Breast epithelium (tissue), 4 donors: ENCODE data around the gene NWD2. TPM values are rescaled to one million over a fixed set of nuclear protein-coding genes. Genes with fewer than 3 reads are reported as not detected.

Experiments
- DNase-seq, 2 donors: peaks; one replicate each; pipeline ENCODE4 v3.0.0-alpha.2; 2019; ENCODE audit warnings: low spot score in 2 of 2
- H3K27ac ChIP-seq, 2 donors: fragments of 200-600 bp; sonication (generic) in 1 of 2; one replicate each; pipeline ENCODE4 v1.5.1; 2016 to 2019; ENCODE audit warnings: mild to moderate bottlenecking in 1 of 2
- H3K27me3 ChIP-seq, 2 donors: fragments of 200-600 bp; sonication (generic) in 1 of 2; one replicate each; pipeline versions ENCODE4 v1.5.1 to v1.6.0; 2017 to 2019; ENCODE audit warnings: control low read depth in 1 of 2, mild to moderate bottlenecking in 1 of 2
- H3K36me3 ChIP-seq: fragments of 200-600 bp; one replicate; pipeline ENCODE4 v1.5.1; 2019
- H3K4me1 ChIP-seq, 2 donors: fragments of 200-600 bp; sonication (generic); one replicate each; pipeline ENCODE4 v1.5.1; 2016 to 2019; ENCODE audit warnings: control low read depth in 1 of 2
- H3K4me3 ChIP-seq, 3 donors: fragments of 200-600 bp; sonication (generic); 1 replicate in 2 of 3; 2 replicates in 1 of 3; pipeline ENCODE4 v1.5.1; 2016 to 2019; ENCODE audit warnings: mild to moderate bottlenecking in 3 of 3, moderate library complexity in 2 of 3
- H3K9me3 ChIP-seq, 2 donors: fragments of 200-600 bp; sonication (generic) in 1 of 2; one replicate each; pipeline ENCODE4 v1.5.1; 2016 to 2019; ENCODE audit warnings: control low read depth in 1 of 2
- POLR2A ChIP-seq: fragments of 450-650 bp; IDR thresholded peaks from one replicate; pipeline ENCODE4 v1.6.1; 2016; ENCODE audit warnings: antibody characterized with exemption, mild to moderate bottlenecking, moderate library complexity
- POLR2AphosphoS5 ChIP-seq, 3 donors: sonication (generic); formaldehyde crosslinking; IDR thresholded peaks; one replicate each; pipeline ENCODE4 v1.6.1; 2017; ENCODE audit warnings: antibody characterized with exemption in 3 of 3
- intact Hi-C: fragments of 100-400 bp; cut with DNase I; formaldehyde crosslinking; loops from one replicate; pipeline ENCODE4 v1.15.1; 2023; ENCODE audit warnings: low total_unique reads
- total RNA-seq, 3 donors: library from RNA; depleted of rRNA; stranded (reverse); fragments of >200 nt; gene quantifications; one replicate each; pipeline ENCODE4 v1.1.0, GENCODE V29; 2016
- TF ChIP-seq, protein P1 (sequence below), 3 donors: fragments of 450-650 bp; IDR thresholded peaks; one replicate each; pipeline ENCODE4 v1.5.1; 2016 to 2017; ENCODE audit warnings: antibody characterized with exemption in 3 of 3, mild to moderate bottlenecking in 3 of 3, moderate library complexity in 3 of 3

The NWD2 gene
- total RNA-seq, 3 donors from 2014 or later = 0.48 to 2.2 (median 0.66) TPM

DNA sequence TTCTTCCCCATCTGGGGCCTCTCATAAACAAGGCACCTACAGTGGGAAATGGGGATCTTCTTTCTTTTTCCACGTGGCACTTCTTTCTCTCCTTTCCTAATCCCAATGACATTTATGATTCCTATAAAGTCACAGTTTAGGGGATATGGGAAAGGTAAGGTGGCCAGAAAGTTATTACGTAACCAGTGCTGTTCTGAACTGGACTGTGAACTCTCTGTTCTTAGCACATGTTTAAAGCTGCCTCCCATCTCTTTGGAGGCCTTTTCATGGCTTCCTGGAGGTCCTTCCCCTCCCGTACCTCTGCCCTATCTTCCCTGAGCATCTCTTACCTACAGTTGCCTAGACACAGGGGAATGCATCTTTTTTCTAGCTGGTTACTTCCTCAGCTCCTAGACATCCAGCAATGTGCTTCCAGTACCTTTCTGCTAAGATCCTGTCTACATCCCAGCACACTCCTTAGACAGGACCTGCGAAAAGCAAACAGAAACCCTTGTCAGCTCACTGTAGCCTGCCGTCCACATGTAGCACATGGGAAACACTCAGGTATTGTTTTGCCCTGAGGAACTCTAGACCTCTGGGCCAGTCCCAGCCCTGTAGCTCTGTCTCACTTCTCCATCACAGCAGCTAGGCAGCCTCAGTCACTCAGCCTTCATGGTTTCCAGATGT, 195.4 kb downstream of the NWD2 start:
- TF ChIP-seq POLR2A = no peak
- TF ChIP-seq POLR2AphosphoS5 (IDR thresholded peaks at IDR 0.05) = no peak
- TF ChIP-seq, protein P1, sequence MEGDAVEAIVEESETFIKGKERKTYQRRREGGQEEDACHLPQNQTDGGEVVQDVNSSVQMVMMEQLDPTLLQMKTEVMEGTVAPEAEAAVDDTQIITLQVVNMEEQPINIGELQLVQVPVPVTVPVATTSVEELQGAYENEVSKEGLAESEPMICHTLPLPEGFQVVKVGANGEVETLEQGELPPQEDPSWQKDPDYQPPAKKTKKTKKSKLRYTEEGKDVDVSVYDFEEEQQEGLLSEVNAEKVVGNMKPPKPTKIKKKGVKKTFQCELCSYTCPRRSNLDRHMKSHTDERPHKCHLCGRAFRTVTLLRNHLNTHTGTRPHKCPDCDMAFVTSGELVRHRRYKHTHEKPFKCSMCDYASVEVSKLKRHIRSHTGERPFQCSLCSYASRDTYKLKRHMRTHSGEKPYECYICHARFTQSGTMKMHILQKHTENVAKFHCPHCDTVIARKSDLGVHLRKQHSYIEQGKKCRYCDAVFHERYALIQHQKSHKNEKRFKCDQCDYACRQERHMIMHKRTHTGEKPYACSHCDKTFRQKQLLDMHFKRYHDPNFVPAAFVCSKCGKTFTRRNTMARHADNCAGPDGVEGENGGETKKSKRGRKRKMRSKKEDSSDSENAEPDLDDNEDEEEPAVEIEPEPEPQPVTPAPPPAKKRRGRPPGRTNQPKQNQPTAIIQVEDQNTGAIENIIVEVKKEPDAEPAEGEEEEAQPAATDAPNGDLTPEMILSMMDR (IDR thresholded peaks at IDR 0.05) = no peak
- intact Hi-C loops = loop anchor here (5.0 kb wide), 1 partner anchor 492 kb away; no protein-coding TSS in a partner anchor

DNA sequence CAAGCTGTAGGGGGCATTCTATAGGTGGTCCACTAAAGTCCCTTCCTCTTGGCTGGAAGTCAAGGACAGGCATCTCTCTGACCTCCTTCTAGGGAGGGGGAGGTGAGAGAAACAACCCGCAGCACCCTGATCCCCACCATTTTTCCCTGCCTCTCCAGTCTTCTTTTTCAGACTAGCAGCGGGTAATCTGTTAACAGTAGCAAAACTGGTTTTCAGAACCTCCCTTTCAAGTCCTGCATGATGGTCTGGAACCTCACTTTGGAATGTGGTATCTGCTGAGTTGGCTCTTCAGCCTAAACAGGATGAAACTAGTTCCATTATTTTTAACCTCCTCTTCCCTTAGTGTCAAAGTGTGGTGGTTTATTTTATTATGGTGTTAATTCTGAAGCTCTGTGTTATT, 196.0 kb downstream of the NWD2 start:
- DNase-seq = no peak
- H3K4me1 ChIP-seq = no peaks in the 10 kb centered on the region
- TF ChIP-seq, protein P1 (IDR thresholded peaks at IDR 0.05) = no peak
- TF ChIP-seq POLR2AphosphoS5 (IDR thresholded peaks at IDR 0.05) (no peak), POLR2A (no peak)
- peaks cover 0 to 5% of the 10 kb centered on the region in 2 donors for H3K27me3 ChIP-seq
- intact Hi-C loops = loop anchor here (5.0 kb wide), 1 partner anchor 492 kb away; no protein-coding TSS in a partner anchor
- H3K36me3 ChIP-seq = no peaks in the 10 kb centered on the region
- no peaks in the 10 kb centered on the region for H3K9me3 ChIP-seq
- H3K4me3 ChIP-seq = no peak overlapping the region
- H3K27ac ChIP-seq = no peak overlapping the region

More for the DNA sequence above, 195.4 kb downstream of the NWD2 start:
- H3K27me3 ChIP-seq = no peaks in the 10 kb centered on the region
- H3K4me1 ChIP-seq = no peaks in the 10 kb centered on the region
- no peak overlapping the region for H3K4me3 ChIP-seq
- no peak overlapping the region for H3K27ac ChIP-seq
- H3K9me3 ChIP-seq = no peaks in the 10 kb centered on the region
- no peak for DNase-seq
- H3K36me3 ChIP-seq = no peaks in the 10 kb centered on the region

DNA sequence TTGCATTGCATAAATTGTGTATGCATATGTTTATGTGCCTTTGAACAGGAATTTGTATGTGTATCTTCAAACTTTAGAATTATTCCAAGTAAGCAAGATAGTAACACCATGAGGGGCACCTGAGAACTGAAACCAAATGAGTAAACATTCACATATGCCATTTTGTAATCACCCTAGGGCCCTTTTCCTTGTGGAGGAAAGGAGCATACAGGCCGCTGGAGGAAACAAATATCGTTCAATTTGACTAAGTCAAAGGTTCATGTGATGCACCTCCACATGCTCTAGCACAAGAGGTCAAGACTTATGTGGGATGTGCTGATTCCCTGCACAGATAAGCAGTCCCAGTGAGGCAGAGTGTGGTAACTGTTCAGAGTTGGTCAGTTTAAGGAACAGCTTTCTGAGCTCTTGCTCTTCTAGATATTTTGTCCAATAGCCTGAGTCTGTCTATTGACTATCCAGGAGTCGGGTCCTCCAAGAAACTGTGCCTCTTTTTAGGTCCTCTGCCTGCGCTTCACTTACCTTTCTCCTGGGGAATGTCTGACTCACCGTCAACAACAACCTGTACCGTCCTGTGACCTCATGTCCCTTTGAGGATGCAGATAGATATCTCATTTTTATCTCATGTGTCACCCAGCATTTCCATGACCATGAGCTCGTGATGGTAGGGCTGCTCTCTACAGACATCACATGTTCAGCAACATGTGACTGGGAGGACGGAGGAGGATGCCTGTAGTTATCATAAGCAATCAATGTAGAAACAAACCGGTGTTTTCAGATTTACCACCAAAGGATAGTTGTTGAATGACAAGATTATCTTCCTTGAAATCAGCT, 196.9 kb downstream of the NWD2 start:
- H3K27ac ChIP-seq = no peak overlapping the region
- TF ChIP-seq, protein P1 (IDR thresholded peaks at IDR 0.05) = no peak
- TF ChIP-seq POLR2A = no peak
- intact Hi-C loops = loop anchor here (5.0 kb wide), 1 partner anchor 491 kb away; no protein-coding TSS in a partner anchor

DNA sequence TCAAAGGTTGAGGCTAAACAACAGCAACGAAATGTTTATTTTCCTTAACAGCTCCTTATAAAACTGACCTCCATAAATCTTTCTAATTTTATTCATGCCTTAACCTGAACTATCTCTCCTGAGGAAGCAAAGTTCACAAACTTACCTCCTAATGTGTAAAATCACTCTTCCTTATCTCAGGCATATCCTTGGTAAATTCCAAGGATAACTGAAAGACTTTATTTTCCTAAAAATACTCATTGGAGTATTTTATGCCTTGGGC, 197.4 kb downstream of the NWD2 start:
- Histone ChIP-seq H3K27ac (no peak overlapping the region), H3K9me3 (no peaks in the 10 kb centered on the region), H3K27me3 (peaks cover 0 to 20% of the 10 kb centered on the region in 2 donors), H3K36me3 (no peaks in the 10 kb centered on the region), H3K4me3 (no peak overlapping the region), H3K4me1 (no peaks in the 10 kb centered on the region)
- TF ChIP-seq, protein P1 (IDR thresholded peaks at IDR 0.05) = no peak
- TF ChIP-seq POLR2A = no peak
- no peak for TF ChIP-seq POLR2AphosphoS5 (IDR thresholded peaks at IDR 0.05)
- intact Hi-C loops = loop anchor here (5.0 kb wide), 1 partner anchor 490 kb away; no protein-coding TSS in a partner anchor
- no peak for DNase-seq

More for the DNA sequence above, 196.9 kb downstream of the NWD2 start:
- H3K27me3 ChIP-seq = peaks cover 0 to 15% of the 10 kb centered on the region in 2 donors
- no peaks in the 10 kb centered on the region for H3K9me3 ChIP-seq
- DNase-seq = no peak
- no peaks in the 10 kb centered on the region for H3K4me1 ChIP-seq
- no peaks in the 10 kb centered on the region for H3K36me3 ChIP-seq
- H3K4me3 ChIP-seq = no peak overlapping the region

DNA sequence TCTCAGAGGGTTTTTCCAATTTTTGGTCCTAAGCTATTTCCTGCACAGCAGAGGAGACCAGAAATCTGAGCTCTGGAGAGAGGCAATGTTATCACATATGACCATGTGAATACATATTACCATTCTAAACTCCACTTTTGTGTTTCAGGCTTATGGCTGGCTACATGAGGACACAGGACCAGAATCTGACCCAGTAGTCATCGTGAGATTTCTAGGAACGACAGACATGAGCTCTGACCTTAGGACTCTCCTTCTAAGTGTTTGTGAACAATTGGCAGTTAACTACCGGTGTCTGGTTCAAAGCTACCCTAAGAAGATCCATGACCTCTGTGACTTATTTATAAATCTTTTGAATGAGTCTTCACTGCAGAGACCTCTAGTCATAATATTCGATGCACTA, 198.6 kb downstream of the NWD2 start:
- H3K9me3 ChIP-seq = no peaks in the 10 kb centered on the region
- intact Hi-C loops = loop anchor here (5.0 kb wide), 1 partner anchor 489 kb away; no protein-coding TSS in a partner anchor
- no peaks in the 10 kb centered on the region for H3K4me1 ChIP-seq
- no peaks in the 10 kb centered on the region for H3K36me3 ChIP-seq
- peaks cover 0 to 20% of the 10 kb centered on the region in 2 donors for H3K27me3 ChIP-seq
- TF ChIP-seq POLR2AphosphoS5 (IDR thresholded peaks at IDR 0.05) = no peak
- TF ChIP-seq POLR2A = no peak
- TF ChIP-seq, protein P1 (IDR thresholded peaks at IDR 0.05) = no peak
- no peak for DNase-seq
- H3K4me3 ChIP-seq = no peak overlapping the region
- no peak overlapping the region for H3K27ac ChIP-seq
